Right ventricle myocardium superior (tissue), 1 donor: ENCODE results near the gene FRMD4A. TPM values are rescaled to one million over a fixed set of nuclear protein-coding genes. Genes with fewer than 3 reads are reported as not detected.

Source experiments
- ATAC-seq: fragments of 200-7000 bp; cut with Tn5 transposase; one replicate; pipeline ENCODE4 v1.9.1; 2020; ENCODE audit warnings: mild to moderate bottlenecking; ENCODE audit not compliant: poor library complexity
- DNase-seq: peaks from one replicate; pipeline ENCODE4 v3.0.0-alpha.2; 2020
- intact Hi-C: fragments of 100-400 bp; cut with DNase I; formaldehyde crosslinking; loops from one replicate; pipeline ENCODE4 v1.11.2; 2022
- total RNA-seq: library from RNA; stranded (reverse); fragmentation: NEBNext Ultra II Directional; extraction: Animal tissue kit (Norgen Biotek cat#: 25700); gene quantifications from one replicate; pipeline ENCODE4 v1.2.1, GENCODE V29; 2021
- donor health status: DM: no; HTN: yes; CAD: no; lungs with severe emphysema.

The FRMD4A gene
- total RNA-seq, 1 donor from 2014 or later = 33.2 TPM

DNA sequence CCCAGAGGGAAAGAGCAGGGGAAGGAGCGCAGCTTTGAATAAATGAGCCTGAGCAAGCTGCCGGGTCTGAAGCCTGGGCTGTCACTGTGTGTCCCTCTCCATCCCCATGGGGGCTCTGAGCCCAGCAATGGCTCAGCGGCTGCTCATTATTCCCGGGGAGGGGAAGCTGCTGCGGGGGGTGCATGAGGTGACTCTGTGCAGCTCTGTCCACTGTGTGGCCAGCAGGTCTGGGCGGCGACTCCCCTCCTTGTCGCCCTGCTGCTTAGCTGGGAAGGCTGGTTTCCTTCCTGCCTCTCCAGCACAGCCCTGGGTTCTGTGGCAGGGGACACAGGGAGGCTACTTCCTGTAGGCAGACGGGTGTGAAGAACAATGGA lies 509.8 kb downstream of the FRMD4A start:
- ATAC-seq = peak; percentile 11
- DNase-seq = peak; percentile 64
- intact Hi-C loops = no loop called here

DNA sequence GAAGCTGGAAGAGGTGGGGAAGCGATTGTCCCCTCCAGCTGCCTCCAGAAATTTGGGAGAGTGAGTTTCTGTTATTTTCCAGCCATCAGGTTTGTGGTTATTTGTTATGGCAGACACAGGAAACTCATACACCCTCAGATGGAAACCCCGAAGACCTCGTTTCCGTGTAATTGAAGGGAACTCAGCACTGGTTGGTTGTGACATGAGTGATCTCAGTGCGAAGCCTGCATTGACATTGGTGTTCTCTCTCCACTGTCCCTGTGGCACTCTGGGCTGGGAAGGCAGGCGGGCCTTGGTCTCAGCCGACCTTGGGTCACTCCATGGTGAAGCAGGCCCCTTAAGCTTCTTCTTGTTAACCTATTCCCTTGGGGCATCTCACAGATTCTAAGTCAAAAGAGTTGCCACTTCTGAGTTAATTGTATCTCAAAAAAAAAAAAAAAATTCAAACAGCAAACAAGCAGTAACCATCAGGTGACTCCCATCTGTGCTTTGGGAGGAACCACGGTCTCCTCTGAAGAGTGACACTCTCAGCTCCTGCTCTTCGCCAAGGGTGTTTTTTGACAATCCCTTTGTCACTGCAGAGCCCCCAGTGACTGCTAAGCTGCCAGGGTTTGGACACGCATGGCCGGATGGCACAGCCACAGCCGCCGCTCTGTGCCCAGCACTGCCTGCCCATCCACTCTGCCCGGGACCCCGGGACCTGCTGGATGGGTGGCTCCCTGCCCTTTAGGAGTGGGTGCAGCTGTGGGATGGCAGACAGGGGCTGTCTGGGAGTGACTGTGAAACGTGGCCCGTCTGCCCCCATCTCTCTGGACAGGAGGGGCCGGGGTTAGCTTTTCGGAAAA lies 510.4 kb downstream of the FRMD4A start:
- ATAC-seq (no peak), DNase-seq (no peak)
- intact Hi-C loops = no loop called here

DNA sequence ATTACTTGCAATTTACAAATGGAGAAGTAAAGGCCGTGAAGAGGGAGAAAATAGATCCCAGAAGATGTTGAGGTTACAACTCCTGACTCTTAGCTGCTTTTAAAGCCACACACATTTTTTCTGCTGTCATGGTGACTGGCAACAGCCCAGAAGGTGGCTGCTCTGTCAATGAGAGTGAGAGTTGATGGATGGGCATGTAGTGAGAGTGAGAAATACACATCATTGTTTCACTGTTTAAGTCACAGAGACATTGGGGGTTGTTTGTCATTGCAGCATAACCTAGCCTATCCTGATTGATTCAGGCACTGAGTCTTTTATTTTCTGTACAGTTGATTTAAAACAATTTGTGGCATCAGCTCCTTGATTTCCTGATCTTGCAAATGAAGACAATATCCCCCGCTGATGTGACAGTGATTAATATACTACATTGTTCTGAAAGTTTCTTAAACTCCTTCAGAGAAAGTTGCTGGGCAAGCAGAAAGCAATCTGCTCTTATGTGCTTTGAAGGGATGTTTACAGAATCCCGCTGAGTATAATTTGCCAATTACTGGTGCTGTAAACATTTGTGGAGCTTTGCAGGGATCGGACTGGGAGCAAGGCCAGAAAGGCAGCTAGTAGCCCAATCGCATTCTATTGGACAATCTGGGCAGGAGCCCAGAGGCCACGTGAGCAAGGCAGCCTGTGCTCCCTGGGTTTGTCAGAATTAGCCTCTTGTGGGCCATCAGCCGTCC lies 514.4 kb downstream of the FRMD4A start:
- DNase-seq (peak; percentile 89), ATAC-seq (peak; percentile 95)
- intact Hi-C loops = no loop called here

DNA sequence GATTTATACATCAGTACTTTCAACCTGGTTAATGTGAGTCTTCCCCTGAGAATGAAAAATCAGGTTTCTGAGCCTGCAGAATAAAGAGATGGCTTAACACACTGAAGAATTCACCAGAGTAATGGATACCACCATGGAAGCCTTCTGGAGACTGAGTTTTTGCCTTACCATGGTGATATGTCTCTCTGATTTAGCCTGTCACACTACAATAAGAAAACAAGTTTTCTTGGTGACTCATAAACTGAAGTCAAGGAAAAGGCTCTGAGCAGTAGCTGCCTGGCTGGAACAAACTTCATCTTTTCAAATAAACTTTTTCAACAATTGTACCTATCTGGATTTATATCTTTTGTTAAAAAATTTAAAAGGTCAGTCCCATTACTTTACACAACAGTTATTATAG lies 515.0 kb downstream of the FRMD4A start:
- ATAC-seq = no peak
- DNase-seq = no peak
- intact Hi-C loops = no loop called here

DNA sequence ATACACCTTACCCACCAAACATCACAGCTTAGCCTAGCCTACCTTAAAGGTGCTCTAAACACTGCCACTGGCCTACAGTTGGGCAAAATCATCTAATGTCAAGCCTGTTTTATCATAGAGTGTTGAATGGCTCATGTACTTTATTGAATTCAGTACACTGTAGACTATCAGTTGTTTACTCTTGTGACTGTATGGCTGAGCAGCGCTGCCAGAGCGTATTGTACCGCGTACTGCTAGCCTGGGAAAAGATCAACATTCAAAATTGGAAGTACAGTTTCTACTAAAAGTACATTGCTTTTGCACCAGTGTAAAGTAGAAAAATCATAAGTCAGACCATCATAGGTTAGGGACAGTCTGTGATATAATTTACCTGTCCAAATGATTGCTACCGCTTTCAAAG lies 517.2 kb downstream of the FRMD4A start:
- DNase-seq (no peak), ATAC-seq (no peak)
- intact Hi-C loops = no loop called here

DNA sequence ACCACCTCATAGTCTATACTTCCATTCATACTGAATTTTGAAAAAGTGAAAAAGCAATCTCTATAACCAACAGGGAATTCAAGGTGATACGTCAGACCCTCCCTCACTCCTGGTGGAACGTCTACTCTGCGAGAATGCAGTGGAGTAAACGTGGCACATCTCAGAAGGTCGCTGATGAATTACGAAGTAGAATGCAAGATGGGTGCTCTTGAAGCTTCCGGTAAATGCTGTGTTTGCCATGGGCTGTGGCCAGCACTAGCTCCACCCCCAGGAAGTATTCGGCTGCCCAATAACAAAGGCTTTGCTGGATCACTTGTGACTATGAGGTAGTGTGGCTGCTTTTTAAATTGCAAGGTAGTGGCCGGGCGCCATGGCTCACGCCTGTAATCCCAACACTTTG lies 517.9 kb downstream of the FRMD4A start:
- DNase-seq (no peak), ATAC-seq (no peak)
- intact Hi-C loops = no loop called here

DNA sequence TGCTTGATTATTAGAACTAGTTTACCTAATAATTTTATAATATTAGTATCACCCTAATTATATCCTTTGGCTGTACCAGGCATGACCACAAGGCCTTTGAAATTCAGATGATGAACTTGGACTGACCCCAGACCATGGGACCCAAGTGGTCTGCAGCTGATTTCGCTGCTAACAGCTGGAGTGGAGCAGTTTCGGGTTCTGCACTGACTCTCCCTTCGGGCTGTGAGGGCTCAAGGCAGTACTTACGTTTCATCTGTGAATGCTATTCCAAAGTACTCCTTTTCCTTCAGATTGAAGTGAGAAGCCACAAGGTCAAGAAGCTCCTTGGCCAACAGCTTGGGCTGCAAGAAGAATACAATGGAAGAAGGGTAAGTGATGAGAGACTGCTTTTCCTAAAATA lies 520.2 kb downstream of the FRMD4A start:
- intact Hi-C loops = no loop called here
- ATAC-seq (no peak), DNase-seq (no peak)

DNA sequence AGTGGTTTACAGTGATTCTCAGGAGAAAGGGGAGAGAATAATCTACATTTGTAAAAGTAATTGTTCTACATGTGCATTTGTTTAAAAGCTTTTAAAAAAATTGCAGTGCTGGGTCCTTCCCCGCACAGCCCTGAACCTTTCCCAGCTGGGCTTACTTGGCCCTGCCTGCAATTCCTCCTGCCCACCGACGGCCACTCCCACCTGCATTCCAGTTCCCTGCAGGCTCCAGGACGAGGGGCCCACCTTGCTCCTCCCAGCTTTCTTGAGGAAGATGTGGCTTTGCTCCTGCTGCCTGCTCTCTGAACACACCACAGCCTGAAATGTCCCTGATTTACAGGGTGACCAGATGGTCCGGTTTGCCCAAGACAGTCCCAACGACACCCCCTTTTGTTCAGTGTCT lies 521.3 kb downstream of the FRMD4A start:
- intact Hi-C loops = no loop called here
- no peak for ATAC-seq
- DNase-seq = no peak

DNA sequence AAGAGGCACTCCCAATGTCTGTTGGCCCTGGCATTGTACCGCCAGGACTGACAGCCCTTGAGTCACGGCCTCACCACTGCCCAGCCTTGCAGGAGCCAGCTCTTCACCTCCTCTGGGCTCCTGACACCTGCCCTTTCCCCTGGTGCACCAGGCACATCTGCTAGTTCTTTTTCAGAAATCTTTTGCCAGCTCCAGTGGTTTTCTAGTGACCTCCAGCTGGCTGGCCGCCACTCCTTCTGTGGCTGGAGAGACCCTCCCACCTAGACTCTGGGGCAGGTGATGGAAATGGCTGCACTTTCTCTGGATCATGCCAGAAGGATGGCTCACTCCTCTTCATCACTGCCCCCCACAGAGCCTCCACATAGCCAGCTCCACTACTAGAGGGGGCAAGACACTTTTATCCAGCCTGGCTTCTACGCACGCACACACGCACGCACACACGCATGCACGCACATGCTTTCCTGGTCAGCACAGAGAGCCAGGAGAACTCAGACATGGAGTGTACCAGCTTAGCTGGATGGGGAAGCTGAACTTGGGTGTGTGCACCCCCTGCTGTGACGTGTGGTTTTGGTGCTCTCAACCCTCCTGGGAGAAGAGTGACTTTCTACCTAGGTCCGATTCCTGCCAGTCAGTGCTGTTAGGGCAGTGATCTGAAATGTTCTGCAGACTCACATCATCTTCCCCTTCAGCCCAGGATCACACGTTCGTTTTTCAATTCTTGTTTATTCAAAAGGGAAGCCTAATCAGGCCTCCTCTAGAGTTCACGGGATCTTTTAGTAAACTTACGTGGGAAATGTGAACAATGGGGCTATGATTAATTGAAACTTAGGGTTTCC lies 522.0 kb downstream of the FRMD4A start:
- DNase-seq (no peak), ATAC-seq (no peak)
- intact Hi-C loops = no loop called here

DNA sequence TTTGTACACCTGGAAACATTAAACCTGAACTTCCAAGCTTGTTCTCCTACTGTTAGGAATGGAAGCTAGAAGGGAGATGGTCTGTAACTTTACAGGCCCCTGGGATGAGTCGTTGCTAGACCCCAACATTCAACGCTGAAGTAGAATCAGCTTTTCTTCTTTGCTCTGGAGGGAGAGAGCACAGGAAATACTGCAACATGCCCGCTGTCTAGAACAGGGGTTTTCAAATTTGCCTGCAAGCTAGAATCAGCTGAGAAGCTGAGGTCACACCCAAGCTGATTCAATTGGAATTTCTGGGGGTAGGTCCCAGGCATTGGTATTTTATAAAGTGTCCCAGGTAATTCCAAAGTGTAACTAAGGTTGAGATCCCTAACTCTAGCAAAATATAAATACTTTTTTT lies 524.3 kb downstream of the FRMD4A start:
- ATAC-seq = no peak
- intact Hi-C loops = no loop called here

DNA sequence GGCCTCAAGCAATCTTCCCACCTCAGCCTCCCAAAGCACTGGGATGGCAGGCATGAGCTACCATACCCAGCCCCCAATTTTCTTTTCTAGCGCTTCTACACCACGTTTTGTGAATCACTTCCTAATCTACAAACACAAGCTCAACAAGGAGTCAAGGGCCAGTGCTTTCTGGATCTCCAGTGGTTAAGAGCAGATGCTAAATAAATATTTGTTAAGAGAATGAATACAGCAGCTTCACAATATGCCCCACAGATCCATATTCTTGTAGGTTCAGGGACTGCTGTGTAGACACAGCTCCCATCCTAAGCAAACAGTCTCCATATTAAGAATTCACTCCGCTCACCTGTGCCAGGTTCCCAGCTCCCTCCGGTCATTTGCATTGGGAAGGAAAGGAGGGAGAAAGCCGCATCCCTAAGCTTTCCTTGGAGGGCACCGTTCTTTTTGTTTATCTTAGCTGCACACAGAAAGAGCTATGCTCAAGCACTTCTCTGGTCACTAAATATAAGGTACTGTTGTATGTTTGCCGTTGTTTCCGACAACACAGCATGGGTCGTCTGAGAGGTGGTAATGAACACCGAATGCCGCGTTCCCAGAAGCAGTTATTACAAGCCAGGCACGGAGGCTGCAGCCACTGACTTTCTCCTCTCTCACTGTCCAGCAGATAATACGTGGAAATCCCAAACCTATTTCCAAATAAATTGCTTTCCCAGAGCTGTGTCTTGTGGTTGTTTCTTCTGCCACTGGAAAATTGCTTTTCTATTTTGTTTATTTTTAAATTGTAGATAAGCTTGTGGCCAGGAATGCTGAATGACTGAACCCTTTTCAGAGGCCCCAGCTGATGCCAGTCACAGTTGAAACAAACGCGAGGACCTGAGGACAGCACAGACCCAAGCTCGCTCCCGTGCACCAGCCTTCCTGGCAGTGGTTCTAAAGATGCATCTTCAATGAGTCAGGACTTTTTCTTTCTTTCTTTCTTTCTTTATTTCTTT lies 526.9 kb downstream of the FRMD4A start:
- intact Hi-C loops = no loop called here
- no peak for DNase-seq
- ATAC-seq = peak; percentile 84

More for the DNA sequence above, 524.3 kb downstream of the FRMD4A start:
- no peak for DNase-seq

DNA sequence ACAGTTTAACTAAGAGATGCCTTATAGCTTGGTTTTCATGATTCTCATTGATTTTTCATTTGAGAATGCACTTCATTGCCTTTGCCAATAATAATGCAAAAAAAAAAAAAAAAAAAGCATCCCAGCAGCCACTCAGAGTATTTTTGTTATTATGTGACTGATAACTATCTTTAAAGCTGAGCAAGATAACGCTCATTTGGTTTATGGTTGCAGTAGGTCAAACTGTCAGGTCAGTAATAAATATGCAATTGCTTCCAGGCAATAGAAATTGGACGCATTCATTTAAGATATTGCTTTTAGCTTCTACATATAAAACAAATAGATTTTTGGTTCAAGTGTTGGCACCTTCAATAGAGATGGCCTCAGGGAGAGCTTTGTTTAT lies 528.8 kb downstream of the FRMD4A start:
- DNase-seq (no peak), ATAC-seq (no peak)
- intact Hi-C loops = no loop called here

DNA sequence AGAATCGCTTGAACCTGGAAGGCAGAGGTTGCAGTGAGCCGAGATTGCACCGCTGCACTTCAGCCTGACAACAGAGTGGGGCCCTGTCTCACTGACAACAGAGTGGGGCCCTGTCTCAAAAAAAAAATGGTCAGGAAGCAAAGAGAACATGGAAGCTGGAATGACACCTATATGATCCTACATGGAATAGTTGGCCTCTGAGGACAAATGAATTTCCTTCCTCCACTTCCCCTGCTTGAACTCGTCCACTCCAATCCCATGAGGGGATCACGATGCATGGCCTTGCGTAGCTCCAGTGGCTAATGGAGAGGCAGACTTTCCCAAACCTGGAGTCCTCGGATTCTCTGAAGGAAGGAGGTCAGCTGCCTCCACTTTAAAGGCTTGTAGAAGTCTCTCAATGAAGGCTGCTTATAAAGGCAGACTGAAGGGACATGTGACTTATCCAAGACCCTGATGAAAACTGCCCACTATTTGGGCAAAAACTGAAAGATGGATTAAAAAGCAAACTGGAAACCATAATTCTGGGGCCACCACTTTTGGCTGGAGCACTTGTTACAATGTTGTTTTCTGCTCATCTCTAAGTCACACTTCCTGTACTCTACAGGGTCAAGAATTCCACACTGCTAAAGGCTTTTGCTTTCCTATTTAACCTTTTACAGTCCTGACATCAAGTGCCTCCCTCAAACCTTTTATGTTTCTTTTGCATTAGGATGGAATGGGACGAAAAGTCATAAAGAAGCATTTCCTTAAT lies 529.4 kb downstream of the FRMD4A start:
- ATAC-seq (no peak), DNase-seq (no peak)
- intact Hi-C loops = no loop called here

DNA sequence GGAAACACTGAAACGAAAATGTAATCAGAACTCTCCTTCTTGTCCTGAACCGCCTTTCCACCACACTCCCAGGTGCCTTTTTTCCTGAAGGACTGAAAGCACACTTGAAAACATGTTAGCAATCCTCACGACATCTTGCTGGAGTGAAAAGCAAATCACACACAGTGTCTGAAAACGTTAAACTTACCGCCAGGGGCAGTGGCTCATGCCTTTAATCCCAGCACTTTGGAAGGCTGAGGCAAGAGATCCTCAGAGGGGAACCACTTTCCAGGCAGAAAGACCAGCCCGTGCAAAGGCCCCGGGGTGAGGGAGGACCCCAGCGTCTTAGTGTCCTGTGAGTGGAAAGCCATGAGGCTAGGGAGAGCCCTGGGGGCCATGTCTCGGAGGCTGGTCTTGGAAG lies 533.6 kb downstream of the FRMD4A start:
- intact Hi-C loops = loop anchor here (10.0 kb wide), 1 partner anchor 198 kb away; no protein-coding TSS in a partner anchor
- DNase-seq (no peak), ATAC-seq (no peak)

DNA sequence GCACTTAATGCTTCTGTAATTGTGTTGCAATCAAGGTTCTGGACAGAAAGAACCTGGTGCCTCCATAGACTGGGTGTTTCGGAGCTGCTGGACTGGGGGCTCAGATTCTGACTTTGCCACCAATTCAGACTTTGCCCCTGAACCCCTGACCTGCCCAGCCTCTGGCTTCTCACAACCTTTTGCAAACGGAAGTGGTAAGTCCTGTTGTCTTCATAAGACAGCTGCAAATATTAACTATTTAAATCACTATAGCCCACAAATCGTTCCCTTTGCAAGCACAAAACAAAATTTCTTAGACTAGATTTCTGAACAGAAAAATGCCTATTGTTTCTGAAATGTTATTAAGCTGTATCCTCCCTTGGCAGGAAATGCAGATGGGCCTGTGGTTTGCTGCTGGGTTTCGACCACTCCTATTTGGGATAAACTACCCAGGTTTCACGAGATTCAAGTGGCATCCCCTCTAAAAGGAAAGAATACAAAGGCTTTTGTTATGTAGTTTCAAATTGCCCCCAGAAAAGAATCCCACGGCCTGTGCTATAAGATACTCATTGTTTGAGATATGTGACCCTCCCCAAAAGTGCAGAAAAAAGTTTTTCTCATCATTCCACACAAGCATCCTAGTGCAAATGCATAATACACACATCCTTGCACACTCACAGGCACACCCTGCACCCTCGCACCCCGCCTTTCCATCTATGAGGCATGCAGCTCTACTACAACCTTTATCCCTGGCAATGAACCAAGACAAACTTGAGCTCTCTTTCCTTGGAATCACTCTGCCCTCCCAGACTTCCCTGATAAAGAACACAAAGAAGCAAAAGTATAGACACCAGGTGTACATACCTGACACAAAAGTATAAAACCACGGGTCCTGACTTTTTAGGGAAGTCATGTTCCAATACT lies 534.8 kb downstream of the FRMD4A start:
- ATAC-seq (no peak), DNase-seq (no peak)
- intact Hi-C loops = loop anchor here (10.0 kb wide), 1 partner anchor 199 kb away; no protein-coding TSS in a partner anchor

DNA sequence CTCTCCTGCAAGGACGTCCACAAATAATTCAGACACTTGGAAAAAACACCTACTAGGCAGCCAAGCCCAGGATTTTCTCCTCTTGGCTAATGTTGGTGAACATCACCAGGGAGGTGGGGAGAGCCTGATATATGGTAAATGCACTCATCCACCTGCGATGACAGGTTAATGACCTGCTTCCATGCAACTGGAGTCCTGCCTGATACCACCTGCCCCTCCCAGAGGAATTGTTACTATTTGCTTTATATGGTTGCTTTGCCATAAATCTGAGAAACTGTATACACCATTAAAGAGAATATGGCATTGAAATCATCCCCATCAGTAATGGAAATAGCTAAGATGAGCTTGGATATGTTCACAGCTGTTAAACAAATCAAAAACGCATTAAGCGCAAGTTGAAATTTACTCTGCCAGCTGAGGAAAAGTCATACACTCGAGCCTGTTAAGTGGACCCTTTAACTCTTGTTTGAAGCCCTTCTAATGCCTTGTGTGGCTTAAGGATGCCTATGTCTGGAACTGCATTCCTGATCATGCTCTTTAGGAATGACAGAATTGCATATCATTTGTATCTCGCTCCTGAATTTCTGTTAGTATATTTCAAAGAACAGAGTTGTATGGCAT lies 535.6 kb downstream of the FRMD4A start:
- intact Hi-C loops = loop anchor here (5.0 to 10.0 kb wide), 2 partner anchors 97 to 200 kb away; no protein-coding TSS in a partner anchor
- ATAC-seq (no peak), DNase-seq (no peak)
